Heart right ventricle (tissue), 16 donors: ENCODE measurements around the gene GRWD1. TPM values are rescaled to one million over a fixed set of nuclear protein-coding genes. Genes with fewer than 3 reads are reported as not detected.

Experiments used
- ATAC-seq, 8 donors: fragments of 200-7000 bp; cut with Tn5 transposase; one replicate each; pipeline ENCODE4 v1.9.1; 2020; ENCODE audit warnings: mild to moderate bottlenecking in 8 of 8, moderate library complexity in 8 of 8, moderate number of reproducible peaks in 1 of 8
- DNase-seq, 2 donors: peaks; one replicate each; pipeline ENCODE4 v3.0.0-alpha.2; 2020
- H3K27ac ChIP-seq, 10 donors: fragments of 200-600 bp; sonication (generic) in 2 of 10; one replicate each; pipeline versions ENCODE4 v1.5.0 to v1.8.0; 2020 to 2022; ENCODE audit warnings: mild to moderate bottlenecking in 3 of 10
- H3K27me3 ChIP-seq, 7 donors: fragments of 200-600 bp; one replicate each; pipeline ENCODE4 v1.8.0; 2021 to 2022; ENCODE audit warnings: mild to moderate bottlenecking in 2 of 7
- H3K36me3 ChIP-seq, 9 donors: fragments of 200-600 bp; sonication (generic) in 1 of 9; one replicate each; pipeline versions ENCODE4 v1.5.0 to v1.8.0; 2020 to 2022; ENCODE audit warnings: mild to moderate bottlenecking in 2 of 9
- H3K4me1 ChIP-seq, 9 donors: fragments of 200-600 bp; sonication (generic) in 1 of 9; one replicate each; pipeline versions ENCODE4 v1.5.0 to v1.8.0; 2020 to 2022; ENCODE audit warnings: mild to moderate bottlenecking in 4 of 9
- H3K4me3 ChIP-seq, 10 donors: fragments of 200-600 bp; sonication (generic) in 2 of 10; one replicate each; pipeline versions ENCODE4 v1.5.0 to v1.8.0; 2020 to 2022; ENCODE audit warnings: mild to moderate bottlenecking in 7 of 10, moderate library complexity in 2 of 10
- H3K9me3 ChIP-seq, 11 donors: fragments of 200-600 bp in 10 of 11; sonication (generic) in 2 of 11; one replicate each; pipeline versions ENCODE4 v1.5.0 to v1.8.0; 2013 to 2022; ENCODE audit warnings: mild to moderate bottlenecking in 2 of 11, control low read depth in 1 of 11, moderate library complexity in 1 of 11
- WGBS, 2 donors: extraction: QIAGEN DNeasy Blood & Tissue Kit; methylation state at CpG; one replicate each; pipeline ENCODE4 v1.1.7; 2013; ENCODE audit warnings: inconsistent platforms in 1 of 2; 5-methylcytosine and 5-hydroxymethylcytosine counted together
- intact Hi-C, 10 donors: fragments of 100-400 bp; cut with DNase I; formaldehyde crosslinking; loops; one replicate each; pipeline versions ENCODE4 v1.11.1 to v1.14.2; 2022
- polyA plus RNA-seq, 2 donors: library from polyadenylated mRNA; stranded (reverse); fragments of 200-250 nt; gene quantifications; one replicate each; pipeline ENCODE4 v1.2.3, GENCODE V29; 2013
- total RNA-seq, 10 donors: library from RNA; stranded (reverse); fragmentation: NEBNext Ultra II Directional in 3 of 10; extraction: Animal tissue kit (Norgen Biotek cat#: 25700) in 3 of 10; gene quantifications; one replicate each; pipeline versions ENCODE4 v1.2.1 to v1.2.4, GENCODE V29; 2021 to 2023
- TF ChIP-seq, protein P1 (sequence below), 9 donors: fragments of 200-600 bp; sonication (generic) in 2 of 9; IDR thresholded peaks; one replicate each; pipeline versions ENCODE4 v1.5.0 to v1.8.0; 2021 to 2022; ENCODE audit warnings: antibody characterized with exemption in 9 of 9, mild to moderate bottlenecking in 5 of 9, moderate library complexity in 1 of 9
- donor health status: Arrhythmogenic right ventricular cardiomyopathy.
- donor health status: ischemic (EF 13 %, LVEDD 7.1; RV severe dilation, severe dysfunction).
- donor health status: healthy with polysubstance abuse.
- donor health status: DM: no; HTN: yes; CAD: no.
- donor health status: DM: no; HTN: no; CAD: no.
- donor health status: ischemic (EF 25% LVEDD 6.9; RV normal size, moderate dysfunction).
- donor health status: ischemic (EF 25% LVEDD 5.7; RV mildly dilated, moderate dysfunction).
- donor health status: healthy.
- donor health status: DM: yes; HTN: yes; CAD: no.
- donor health status: Ischemic cardiomyopathy.
- donor health status: ischemic (EF 35%, LVEDD 5.7; RV mildly dilated, moderate dysfunction).
- donor health status: nonischemic (EF 11% LVEDD 7.7; RV severe dilation, severe dysfunction).
- donor health status: DM: yes; HTN: yes; CAD: no.
- donor health status: PGD.
- donor health status: ischemic (EF 29% LVEDD 5.4; RV normal size, mild dysfunction).
- donor health status: nonischemic (EF 23%, LVEDD 6.1; RV moderate dilation, normal function).

The GRWD1 gene
- total and polyA plus RNA-seq, 12 donors: 5.6 to 26.2 (median 17.0) TPM

- Histone ChIP-seq H3K4me3 (peak overlapping the region; percentile 82 to 98 (median 90)), H3K9me3 (no peaks in the 10 kb centered on the region), H3K4me1 (peaks cover 7 to 36% (median 15%) of the 10 kb centered on the region in 9 donors), H3K36me3 (peaks cover 0 to 51% (median 49%) of the 10 kb centered on the region in 9 donors), H3K27me3 (no peaks in the 10 kb centered on the region), H3K27ac (peak overlapping the region; percentile 97 to 100 (median 99))
- DNase-seq: no peak
- no peak for ATAC-seq
- intact Hi-C loops: loop anchor here in 2 of 10 donors (1.0 to 10.0 kb wide), 4 partner anchors 23 to 485 kb away; partner anchors contain the start of genes BAX (in 1 of the 2), KDELR1 (in 1 of the 2) and TMEM143 (in 1 of the 2)
- TF ChIP-seq, protein P1, sequence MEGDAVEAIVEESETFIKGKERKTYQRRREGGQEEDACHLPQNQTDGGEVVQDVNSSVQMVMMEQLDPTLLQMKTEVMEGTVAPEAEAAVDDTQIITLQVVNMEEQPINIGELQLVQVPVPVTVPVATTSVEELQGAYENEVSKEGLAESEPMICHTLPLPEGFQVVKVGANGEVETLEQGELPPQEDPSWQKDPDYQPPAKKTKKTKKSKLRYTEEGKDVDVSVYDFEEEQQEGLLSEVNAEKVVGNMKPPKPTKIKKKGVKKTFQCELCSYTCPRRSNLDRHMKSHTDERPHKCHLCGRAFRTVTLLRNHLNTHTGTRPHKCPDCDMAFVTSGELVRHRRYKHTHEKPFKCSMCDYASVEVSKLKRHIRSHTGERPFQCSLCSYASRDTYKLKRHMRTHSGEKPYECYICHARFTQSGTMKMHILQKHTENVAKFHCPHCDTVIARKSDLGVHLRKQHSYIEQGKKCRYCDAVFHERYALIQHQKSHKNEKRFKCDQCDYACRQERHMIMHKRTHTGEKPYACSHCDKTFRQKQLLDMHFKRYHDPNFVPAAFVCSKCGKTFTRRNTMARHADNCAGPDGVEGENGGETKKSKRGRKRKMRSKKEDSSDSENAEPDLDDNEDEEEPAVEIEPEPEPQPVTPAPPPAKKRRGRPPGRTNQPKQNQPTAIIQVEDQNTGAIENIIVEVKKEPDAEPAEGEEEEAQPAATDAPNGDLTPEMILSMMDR (IDR thresholded peaks at IDR 0.05): no peak
- WGBS, 2 donors: 43 to 48% methylated on average over 20 of the region's 20 CpGs
Observed at GRCh38 chr19:48469934-48470680, 24.3 kb downstream of the GRWD1 start.

DNA sequence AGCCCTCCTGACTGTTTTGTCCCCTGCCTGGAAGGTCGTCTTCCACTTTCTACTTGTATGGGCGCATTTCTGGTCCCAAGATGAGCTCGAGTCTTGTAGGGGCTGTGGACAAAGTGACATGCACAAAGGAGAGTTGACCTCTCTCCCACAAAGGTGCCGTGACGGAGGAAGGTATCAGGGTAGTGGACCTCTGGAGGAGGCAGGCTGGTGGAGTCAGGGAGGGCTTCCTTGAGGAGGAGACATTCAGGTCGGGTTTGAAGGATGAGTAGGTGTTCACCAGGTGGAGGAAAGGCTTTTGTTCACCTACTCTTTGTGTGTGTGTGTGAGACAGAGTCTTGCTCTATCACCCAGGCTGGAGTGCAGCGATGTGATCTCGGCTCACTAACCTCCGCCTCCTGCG lies 25.1 kb downstream of the GRWD1 start:
- H3K4me3 ChIP-seq: peak overlapping the region in 3 of 10 donors; percentile 91 to 98 (median 91)
- TF ChIP-seq, protein P1 (IDR thresholded peaks at IDR 0.05): no peak
- ATAC-seq: no peak
- H3K27me3 ChIP-seq: no peaks in the 10 kb centered on the region
- 90 to 94% methylated on average over 10 of the region's 10 CpGs for WGBS, 2 donors
- peaks cover 7 to 36% (median 15%) of the 10 kb centered on the region in 9 donors for H3K4me1 ChIP-seq
- no peak overlapping the region for H3K27ac ChIP-seq
- DNase-seq: no peak
- intact Hi-C loops: loop anchor here in 1 of 10 donors (10.0 kb wide), 1 partner anchor 484 kb away; the partner anchor contains the start of gene BAX
- no peaks in the 10 kb centered on the region for H3K9me3 ChIP-seq
- peaks cover 0 to 58% (median 57%) of the 10 kb centered on the region in 9 donors for H3K36me3 ChIP-seq

- DNase-seq (no peak), ATAC-seq (no peak)
- intact Hi-C loops: loop anchor here in 1 of 10 donors (10.0 kb wide), 1 partner anchor 483 kb away; the partner anchor contains the start of gene BAX
- Histone ChIP-seq H3K27ac (no peak overlapping the region), H3K4me3 (no peak overlapping the region), H3K27me3 (no peaks in the 10 kb centered on the region), H3K9me3 (no peaks in the 10 kb centered on the region), H3K4me1 (peaks cover 7 to 36% (median 15%) of the 10 kb centered on the region in 9 donors), H3K36me3 (peaks cover 0 to 68% (median 65%) of the 10 kb centered on the region in 9 donors)
- TF ChIP-seq, protein P1 (IDR thresholded peaks at IDR 0.05): no peak
- 95 to 96% methylated on average over 4 of the region's 4 CpGs for WGBS, 2 donors
Observed at GRCh38 chr19:48471836-48472235, 26.1 kb downstream of the GRWD1 start.

DNA sequence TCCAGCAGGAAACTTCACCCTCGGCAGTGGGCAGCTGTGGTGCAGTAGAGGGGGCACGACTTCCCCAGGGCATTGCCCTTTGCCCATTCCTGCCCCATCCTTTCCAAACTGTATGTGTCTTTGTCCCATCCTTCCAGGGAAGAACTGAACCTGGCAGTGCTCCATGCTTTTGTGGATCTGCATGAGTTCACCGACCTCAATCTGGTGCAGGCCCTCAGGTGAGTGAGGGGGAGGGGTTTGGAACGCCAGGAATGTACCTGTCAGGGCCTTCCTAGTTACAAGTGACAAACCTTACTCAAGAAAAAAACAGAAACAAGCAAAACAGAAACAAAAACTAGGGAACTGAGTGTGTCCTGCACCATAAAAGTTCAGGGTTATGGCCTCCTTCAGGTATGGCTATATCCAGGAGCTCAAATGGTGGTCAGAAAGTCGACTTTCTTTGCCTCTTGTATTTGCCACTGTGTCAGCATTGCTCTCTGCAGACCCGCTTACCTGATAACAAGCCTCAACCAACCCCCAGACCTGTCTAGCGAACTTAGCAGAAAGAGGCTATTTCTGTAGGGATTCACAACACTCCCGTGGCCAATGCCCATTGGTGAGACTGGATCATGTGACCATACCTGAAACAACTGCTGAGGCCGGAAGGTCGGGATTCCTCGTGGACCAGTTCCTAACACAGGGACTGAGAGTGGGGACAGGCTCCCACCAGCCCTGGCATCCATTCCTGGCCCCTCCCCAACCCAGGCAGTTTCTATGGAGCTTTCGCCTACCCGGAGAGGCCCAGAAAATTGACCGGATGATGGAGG lies 27.6 kb downstream of the GRWD1 start:
- Histone ChIP-seq H3K36me3 (peaks cover 0 to 83% (median 73%) of the 10 kb centered on the region in 9 donors), H3K4me3 (no peak overlapping the region), H3K4me1 (peaks cover 7 to 33% (median 13%) of the 10 kb centered on the region in 9 donors), H3K27me3 (no peaks in the 10 kb centered on the region), H3K27ac (no peak overlapping the region), H3K9me3 (no peaks in the 10 kb centered on the region)
- intact Hi-C loops: loop anchor here in 1 of 10 donors (10.0 kb wide), 1 partner anchor 481 kb away; the partner anchor contains the start of gene BAX
- TF ChIP-seq, protein P1 (IDR thresholded peaks at IDR 0.05): no peak
- WGBS, 2 donors: 86% methylated on average over 14 of the region's 14 CpGs
- DNase-seq (no peak), ATAC-seq (no peak)
